ENCODE measurements around the gene CPNE6. TPM values are rescaled to one million over a fixed set of nuclear protein-coding genes. Genes with fewer than 3 reads are reported as not detected.

CPNE6 gene
- total RNA-seq, 1 experiment from 2014 or later: not detected

DNA sequence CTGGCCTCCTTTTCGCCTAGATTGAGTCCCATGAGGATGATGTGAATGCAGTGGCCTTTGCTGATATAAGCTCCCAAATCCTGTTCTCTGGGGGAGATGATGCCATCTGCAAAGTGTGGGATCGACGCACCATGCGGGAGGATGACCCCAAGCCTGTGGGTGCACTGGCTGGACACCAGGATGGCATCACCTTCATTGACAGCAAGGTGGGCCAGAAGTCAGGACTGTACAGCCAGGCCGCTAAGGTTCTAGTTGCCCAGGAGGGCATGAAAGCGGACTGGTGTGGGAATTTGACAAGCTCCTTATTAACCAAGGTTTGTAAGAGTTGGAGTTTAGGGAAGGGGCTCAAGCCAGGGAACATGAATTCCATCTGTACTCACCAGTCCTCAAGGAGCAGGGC lies 48.3 kb downstream of the CPNE6 start:
- H3K9me2 ChIP-seq (replicated peaks; ENCODE audit: low read length): no peaks in the 10 kb centered on the region
- no TSS peak for BruUV-seq (replicated peaks)
- no peak overlapping the region for H3K27ac ChIP-seq (ENCODE audit: low read length)
- no peaks in the 10 kb centered on the region for H3F3A ChIP-seq (ENCODE audit: low read length, unreplicated experiment)
- ChIA-PET POLR2A (ENCODE audit: unreplicated experiment) (no interaction called here), CTCF (no interaction called here)
- H3K4me2 ChIP-seq (ENCODE audit: low read length): no peak overlapping the region
- H3K79me2 ChIP-seq (ENCODE audit: low read length): peaks cover 18% of the 10 kb centered on the region
- peaks cover 13% of the 10 kb centered on the region for H3K4me1 ChIP-seq (ENCODE audit: insufficient read depth, low read length)
- no peak for TF ChIP-seq EZH2phosphoT487 (IDR thresholded peaks at IDR 0.05; ENCODE audit: borderline replicate concordance, low read length)
- no peak for TF ChIP-seq CTCF (conservative IDR thresholded peaks at IDR 0.05; ENCODE audit: low read depth, low read length)
- TF ChIP-seq EZH2 (IDR thresholded peaks at IDR 0.05; ENCODE audit: low read length, unreplicated experiment): no peak
- no peaks in the 10 kb centered on the region for H3K9me3 ChIP-seq (ENCODE audit: low read length)
- no peak overlapping the region for H3K9ac ChIP-seq (ENCODE audit: low read length)
- H2AFZ ChIP-seq (ENCODE audit: low read length): no peak overlapping the region
- intact Hi-C loops (cut with micrococcal nuclease): no loop called here
- DNase-seq (no peak), ATAC-seq (no peak)
- H3K36me3 ChIP-seq (ENCODE audit: low read depth, low read length): peaks cover 15% of the 10 kb centered on the region
- no peaks in the 10 kb centered on the region for H3K27me3 ChIP-seq (ENCODE audit: low read length)
- no peaks in the 10 kb centered on the region for H4K20me1 ChIP-seq (ENCODE audit: low read length)
- no peak overlapping the region for H3K4me3 ChIP-seq (ENCODE audit: low read length)

DNA sequence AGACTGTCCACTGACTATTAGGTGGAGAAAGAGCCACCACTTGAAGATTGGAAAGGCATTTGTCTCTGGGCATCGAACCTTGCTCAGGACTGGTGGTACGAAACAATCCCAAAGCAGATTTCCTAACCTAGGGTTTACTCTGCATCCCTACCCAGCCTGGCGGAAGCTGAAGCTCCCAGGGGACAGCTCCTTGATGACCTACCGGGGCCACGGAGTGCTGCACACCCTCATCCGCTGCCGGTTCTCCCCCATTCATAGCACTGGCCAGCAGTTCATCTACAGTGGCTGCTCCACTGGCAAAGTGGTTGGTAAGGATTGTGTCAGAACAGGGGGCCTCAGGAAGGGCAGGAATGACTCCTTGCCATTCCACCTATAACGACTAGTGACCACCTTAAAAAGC lies 49.8 kb downstream of the CPNE6 start:
- H3F3A ChIP-seq (ENCODE audit: low read length, unreplicated experiment): no peaks in the 10 kb centered on the region
- DNase-seq (no peak), ATAC-seq (no peak)
- H3K27me3 ChIP-seq (ENCODE audit: low read length): no peaks in the 10 kb centered on the region
- H2AFZ ChIP-seq (ENCODE audit: low read length): no peak overlapping the region
- ChIA-PET POLR2A (ENCODE audit: unreplicated experiment) (no interaction called here), CTCF (no interaction called here)
- H3K9ac ChIP-seq (ENCODE audit: low read length): no peak overlapping the region
- no peak overlapping the region for H3K4me2 ChIP-seq (ENCODE audit: low read length)
- H3K4me1 ChIP-seq (ENCODE audit: insufficient read depth, low read length): peaks cover 6% of the 10 kb centered on the region
- TF ChIP-seq EZH2phosphoT487 (IDR thresholded peaks at IDR 0.05; ENCODE audit: borderline replicate concordance, low read length) (no peak), CTCF (conservative IDR thresholded peaks at IDR 0.05; ENCODE audit: low read depth, low read length) (no peak), EZH2 (IDR thresholded peaks at IDR 0.05; ENCODE audit: low read length, unreplicated experiment) (no peak)
- no TSS peak for BruUV-seq (replicated peaks)
- H4K20me1 ChIP-seq (ENCODE audit: low read length): no peaks in the 10 kb centered on the region
- intact Hi-C loops (cut with micrococcal nuclease): no loop called here
- H3K9me3 ChIP-seq (ENCODE audit: low read length): no peaks in the 10 kb centered on the region
- H3K36me3 ChIP-seq (ENCODE audit: low read depth, low read length): peaks cover 15% of the 10 kb centered on the region
- no peak overlapping the region for H3K4me3 ChIP-seq (ENCODE audit: low read length)
- H3K9me2 ChIP-seq (replicated peaks; ENCODE audit: low read length): no peaks in the 10 kb centered on the region
- H3K27ac ChIP-seq (ENCODE audit: low read length): no peak overlapping the region
- peaks cover 8% of the 10 kb centered on the region for H3K79me2 ChIP-seq (ENCODE audit: low read length)

- Histone ChIP-seq H3K27ac (ENCODE audit: low read length) (no peak overlapping the region), H3K79me2 (ENCODE audit: low read length) (no peaks in the 10 kb centered on the region), H3K4me2 (ENCODE audit: low read length) (no peak overlapping the region), H2AFZ (ENCODE audit: low read length) (no peak overlapping the region), H3F3A (ENCODE audit: low read length, unreplicated experiment) (no peaks in the 10 kb centered on the region), H3K36me3 (ENCODE audit: low read depth, low read length) (peaks cover 15% of the 10 kb centered on the region), H3K27me3 (ENCODE audit: low read length) (no peaks in the 10 kb centered on the region), H3K4me3 (ENCODE audit: low read length) (no peak overlapping the region), H3K4me1 (ENCODE audit: insufficient read depth, low read length) (no peaks in the 10 kb centered on the region), H4K20me1 (ENCODE audit: low read length) (no peaks in the 10 kb centered on the region), H3K9me2 (replicated peaks; ENCODE audit: low read length) (no peaks in the 10 kb centered on the region), H3K9me3 (ENCODE audit: low read length) (no peaks in the 10 kb centered on the region), H3K9ac (ENCODE audit: low read length) (no peak overlapping the region)
- intact Hi-C loops (cut with micrococcal nuclease): no loop called here
- no peak for TF ChIP-seq EZH2 (IDR thresholded peaks at IDR 0.05; ENCODE audit: low read length, unreplicated experiment)
- DNase-seq: no peak
- CTCF ChIA-PET: no interaction called here
- POLR2A ChIA-PET (ENCODE audit: unreplicated experiment): interaction anchor here (0.5 kb wide), 1 partner anchor 28 kb away, joined by 3 read pairs; the partner anchor contains the start of gene PCK2
- BruUV-seq (replicated peaks): no TSS peak
- ATAC-seq: no peak
Observed at GRCh38 chr14:24122416-24122815, 51.1 kb downstream of the CPNE6 start.

Measured in PC-3 (cell line).